ENCODE data around the gene TKTL1.
"Not testable (repeated sequence)": the region's sequence is repeated elsewhere in the genome, so short reads cannot be mapped to it uniquely, and the experiment has no call there.

DNA sequence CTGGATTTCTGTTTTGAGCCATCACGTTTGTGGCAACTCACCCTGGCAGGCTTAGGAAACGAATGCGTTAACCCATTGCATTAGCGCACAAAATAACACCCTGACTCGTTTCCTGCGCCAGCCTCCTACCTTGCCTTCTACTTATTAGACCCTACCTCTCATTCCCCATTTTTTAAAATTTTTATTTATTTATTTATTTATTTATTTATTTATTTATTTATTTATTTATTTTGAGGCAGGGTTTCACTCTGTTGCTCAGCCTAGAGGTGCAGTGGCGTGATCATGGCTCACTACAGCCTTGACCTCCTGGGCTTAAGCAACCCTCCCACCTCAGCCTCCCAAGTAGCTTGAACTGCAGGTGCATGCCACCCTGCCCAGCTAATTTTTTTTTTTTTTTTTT, 7.4 kb downstream of the TKTL1 start:
- TF ChIP-seq, protein P1, sequence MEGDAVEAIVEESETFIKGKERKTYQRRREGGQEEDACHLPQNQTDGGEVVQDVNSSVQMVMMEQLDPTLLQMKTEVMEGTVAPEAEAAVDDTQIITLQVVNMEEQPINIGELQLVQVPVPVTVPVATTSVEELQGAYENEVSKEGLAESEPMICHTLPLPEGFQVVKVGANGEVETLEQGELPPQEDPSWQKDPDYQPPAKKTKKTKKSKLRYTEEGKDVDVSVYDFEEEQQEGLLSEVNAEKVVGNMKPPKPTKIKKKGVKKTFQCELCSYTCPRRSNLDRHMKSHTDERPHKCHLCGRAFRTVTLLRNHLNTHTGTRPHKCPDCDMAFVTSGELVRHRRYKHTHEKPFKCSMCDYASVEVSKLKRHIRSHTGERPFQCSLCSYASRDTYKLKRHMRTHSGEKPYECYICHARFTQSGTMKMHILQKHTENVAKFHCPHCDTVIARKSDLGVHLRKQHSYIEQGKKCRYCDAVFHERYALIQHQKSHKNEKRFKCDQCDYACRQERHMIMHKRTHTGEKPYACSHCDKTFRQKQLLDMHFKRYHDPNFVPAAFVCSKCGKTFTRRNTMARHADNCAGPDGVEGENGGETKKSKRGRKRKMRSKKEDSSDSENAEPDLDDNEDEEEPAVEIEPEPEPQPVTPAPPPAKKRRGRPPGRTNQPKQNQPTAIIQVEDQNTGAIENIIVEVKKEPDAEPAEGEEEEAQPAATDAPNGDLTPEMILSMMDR (IDR thresholded peaks at IDR 0.05; ENCODE audit: low read depth, low read length) = not testable (repeated sequence)
- not testable (repeated sequence) for TF ChIP-seq EZH2phosphoT487 (IDR thresholded peaks at IDR 0.05; ENCODE audit: low read depth)

Data from OCI-LY3 (cell line).